Peyer's patch (tissue), 4 donors: ENCODE results near the gene FAM210A. TPM values are rescaled to one million over a fixed set of nuclear protein-coding genes. Genes with fewer than 3 reads are reported as not detected.

Experiments
- DNase-seq, 3 donors: peaks; one replicate each; pipeline ENCODE4 v3.0.0-alpha.2; 2017 to 2019
- H3K27ac ChIP-seq, 4 donors: fragments of 200-600 bp; sonication (generic); one replicate each; pipeline ENCODE4 v1.5.1; 2016 to 2019
- H3K27me3 ChIP-seq, 2 donors: fragments of 200-600 bp; sonication (generic); one replicate each; pipeline ENCODE4 v1.5.1; 2019
- H3K36me3 ChIP-seq, 3 donors: fragments of 200-600 bp; sonication (generic); one replicate each; pipeline ENCODE4 v1.5.1; 2016 to 2019
- H3K4me1 ChIP-seq, 4 donors: fragments of 200-600 bp; sonication (generic); one replicate each; pipeline ENCODE4 v1.5.1; 2016 to 2019
- H3K4me3 ChIP-seq, 4 donors: fragments of 200-600 bp; sonication (generic); 1 replicate in 3 of 4; 2 replicates in 1 of 4; pipeline ENCODE4 v1.5.1; 2016 to 2019; ENCODE audit warnings: mild to moderate bottlenecking in 1 of 4
- H3K9me3 ChIP-seq, 4 donors: fragments of 200-600 bp; sonication (generic); one replicate each; pipeline ENCODE4 v1.5.1; 2016 to 2019; ENCODE audit warnings: mild to moderate bottlenecking in 1 of 4
- POLR2A ChIP-seq, 2 donors: fragments of 450-650 bp; IDR thresholded peaks; one replicate each; pipeline ENCODE4 v1.5.1; 2017; ENCODE audit warnings: antibody characterized with exemption in 2 of 2, mild to moderate bottlenecking in 2 of 2, moderate library complexity in 2 of 2
- total RNA-seq, 4 donors: library from RNA; depleted of rRNA; stranded (reverse); fragments of >200 nt; gene quantifications; one replicate each; pipeline ENCODE4 v1.1.0, GENCODE V29; 2016
- TF ChIP-seq, protein P1 (sequence below), 6 experiments: fragments of 450-650 bp in 4 of 6; fragments of 200-600 bp in 2 of 6; sonication (generic) in 1 of 6; IDR thresholded peaks; one replicate each; pipeline ENCODE4 v1.5.1; 2017 to 2019; ENCODE audit warnings: antibody characterized with exemption in 6 of 6, mild to moderate bottlenecking in 3 of 6, moderate library complexity in 1 of 6

FAM210A gene
- total RNA-seq, 4 donors from 2014 or later, result 6.0 to 14.0 (median 9.7) TPM

DNA sequence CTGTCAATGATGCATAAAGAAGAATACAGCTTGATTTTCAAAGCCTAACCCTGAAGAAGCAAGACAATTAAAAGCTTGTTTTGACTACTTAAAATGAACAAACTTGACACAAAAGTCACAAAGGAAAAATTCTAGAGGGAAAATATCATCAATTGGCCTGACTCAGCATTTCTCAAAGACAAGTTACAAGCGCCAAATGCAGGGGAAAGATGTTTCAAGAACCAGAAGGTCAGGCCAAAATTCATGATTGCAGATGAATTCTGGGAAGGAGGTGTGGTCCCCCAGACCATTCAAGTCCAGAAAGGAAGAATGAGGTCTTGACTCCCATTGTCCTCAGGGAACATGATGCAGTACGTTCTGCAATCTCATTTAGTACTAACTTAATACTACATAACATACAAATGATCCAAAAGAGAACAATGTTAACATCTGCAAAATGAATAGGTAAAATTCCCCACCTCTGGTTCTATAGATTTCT lies 64.5 kb downstream of the FAM210A start:
- Histone ChIP-seq H3K9me3 (no peaks in the 10 kb centered on the region), H3K27me3 (no peaks in the 10 kb centered on the region), H3K27ac (no peak overlapping the region), H3K4me3 (no peak overlapping the region), H3K36me3 (peaks cover 0 to 12% (median 0%) of the 10 kb centered on the region in 3 donors), H3K4me1 (no peaks in the 10 kb centered on the region)
- TF ChIP-seq, protein P1, sequence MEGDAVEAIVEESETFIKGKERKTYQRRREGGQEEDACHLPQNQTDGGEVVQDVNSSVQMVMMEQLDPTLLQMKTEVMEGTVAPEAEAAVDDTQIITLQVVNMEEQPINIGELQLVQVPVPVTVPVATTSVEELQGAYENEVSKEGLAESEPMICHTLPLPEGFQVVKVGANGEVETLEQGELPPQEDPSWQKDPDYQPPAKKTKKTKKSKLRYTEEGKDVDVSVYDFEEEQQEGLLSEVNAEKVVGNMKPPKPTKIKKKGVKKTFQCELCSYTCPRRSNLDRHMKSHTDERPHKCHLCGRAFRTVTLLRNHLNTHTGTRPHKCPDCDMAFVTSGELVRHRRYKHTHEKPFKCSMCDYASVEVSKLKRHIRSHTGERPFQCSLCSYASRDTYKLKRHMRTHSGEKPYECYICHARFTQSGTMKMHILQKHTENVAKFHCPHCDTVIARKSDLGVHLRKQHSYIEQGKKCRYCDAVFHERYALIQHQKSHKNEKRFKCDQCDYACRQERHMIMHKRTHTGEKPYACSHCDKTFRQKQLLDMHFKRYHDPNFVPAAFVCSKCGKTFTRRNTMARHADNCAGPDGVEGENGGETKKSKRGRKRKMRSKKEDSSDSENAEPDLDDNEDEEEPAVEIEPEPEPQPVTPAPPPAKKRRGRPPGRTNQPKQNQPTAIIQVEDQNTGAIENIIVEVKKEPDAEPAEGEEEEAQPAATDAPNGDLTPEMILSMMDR (IDR thresholded peaks at IDR 0.05), result no peak
- TF ChIP-seq POLR2A (IDR thresholded peaks at IDR 0.05), result no peak
- no peak for DNase-seq

DNA sequence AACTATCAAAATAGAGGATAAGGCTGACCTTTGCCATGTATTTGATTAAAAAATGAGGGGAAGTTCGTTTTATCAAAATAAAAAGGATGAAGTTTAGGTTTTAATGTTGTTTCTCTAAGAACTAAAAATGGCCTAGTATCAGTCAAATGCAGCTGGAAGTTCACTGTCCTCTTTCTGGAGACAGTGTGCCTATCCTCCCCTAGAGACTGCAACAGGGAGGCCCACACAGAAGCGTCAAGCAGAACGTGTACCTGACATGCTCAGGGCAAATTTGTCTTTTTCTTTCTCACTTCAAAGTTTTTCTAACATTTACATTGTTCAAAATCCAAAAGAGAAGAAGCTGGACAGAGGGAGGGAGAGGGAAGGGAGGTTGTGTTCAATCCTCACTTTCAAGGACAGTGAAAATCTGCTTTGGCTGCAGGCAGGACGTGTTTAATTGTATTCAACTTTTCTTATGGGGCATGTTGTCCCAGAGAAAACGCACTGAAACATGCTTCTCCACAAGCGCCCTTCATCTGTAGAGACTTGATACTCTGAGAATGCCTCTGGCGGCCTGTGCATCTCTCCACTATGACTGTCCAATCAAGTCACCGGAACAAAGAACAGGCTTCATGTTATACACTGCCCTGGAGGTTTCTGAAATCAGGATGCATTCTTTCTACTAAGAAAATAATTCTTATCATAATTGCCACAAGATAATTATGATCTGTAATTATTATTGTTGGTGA lies 65.1 kb downstream of the FAM210A start:
- H3K27ac ChIP-seq, result no peak overlapping the region
- no peak for DNase-seq
- H3K36me3 ChIP-seq, result peaks cover 0 to 8% (median 0%) of the 10 kb centered on the region in 3 donors
- H3K4me3 ChIP-seq, result no peak overlapping the region
- TF ChIP-seq, protein P1 (IDR thresholded peaks at IDR 0.05), result no peak
- TF ChIP-seq POLR2A (IDR thresholded peaks at IDR 0.05), result no peak
- H3K4me1 ChIP-seq, result no peaks in the 10 kb centered on the region
- no peaks in the 10 kb centered on the region for H3K9me3 ChIP-seq
- no peaks in the 10 kb centered on the region for H3K27me3 ChIP-seq

DNA sequence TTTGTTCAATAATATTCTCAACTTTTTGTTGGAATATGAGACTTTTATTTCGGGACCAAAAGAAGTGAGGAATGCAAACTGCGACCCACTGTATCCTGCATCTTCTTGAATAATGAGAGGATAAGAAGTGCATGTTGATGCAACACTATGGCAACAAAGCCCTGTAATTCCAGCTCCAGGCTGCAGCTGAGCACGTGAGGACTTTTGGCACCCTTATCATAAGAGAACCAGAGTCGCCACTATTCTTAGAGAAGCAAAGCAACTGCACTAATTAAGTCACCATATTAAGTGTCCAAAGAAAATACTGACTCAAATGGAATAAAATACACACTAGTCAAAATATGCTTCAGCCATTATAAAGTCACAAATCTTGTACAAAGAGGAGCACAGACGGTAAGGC lies 65.8 kb downstream of the FAM210A start:
- Histone ChIP-seq H3K27me3 (no peaks in the 10 kb centered on the region), H3K4me3 (no peak overlapping the region), H3K27ac (no peak overlapping the region), H3K9me3 (no peaks in the 10 kb centered on the region), H3K4me1 (no peaks in the 10 kb centered on the region), H3K36me3 (peaks cover 0 to 4% (median 0%) of the 10 kb centered on the region in 3 donors)
- TF ChIP-seq, protein P1 (IDR thresholded peaks at IDR 0.05), result no peak
- TF ChIP-seq POLR2A (IDR thresholded peaks at IDR 0.05), result no peak
- no peak for DNase-seq

DNA sequence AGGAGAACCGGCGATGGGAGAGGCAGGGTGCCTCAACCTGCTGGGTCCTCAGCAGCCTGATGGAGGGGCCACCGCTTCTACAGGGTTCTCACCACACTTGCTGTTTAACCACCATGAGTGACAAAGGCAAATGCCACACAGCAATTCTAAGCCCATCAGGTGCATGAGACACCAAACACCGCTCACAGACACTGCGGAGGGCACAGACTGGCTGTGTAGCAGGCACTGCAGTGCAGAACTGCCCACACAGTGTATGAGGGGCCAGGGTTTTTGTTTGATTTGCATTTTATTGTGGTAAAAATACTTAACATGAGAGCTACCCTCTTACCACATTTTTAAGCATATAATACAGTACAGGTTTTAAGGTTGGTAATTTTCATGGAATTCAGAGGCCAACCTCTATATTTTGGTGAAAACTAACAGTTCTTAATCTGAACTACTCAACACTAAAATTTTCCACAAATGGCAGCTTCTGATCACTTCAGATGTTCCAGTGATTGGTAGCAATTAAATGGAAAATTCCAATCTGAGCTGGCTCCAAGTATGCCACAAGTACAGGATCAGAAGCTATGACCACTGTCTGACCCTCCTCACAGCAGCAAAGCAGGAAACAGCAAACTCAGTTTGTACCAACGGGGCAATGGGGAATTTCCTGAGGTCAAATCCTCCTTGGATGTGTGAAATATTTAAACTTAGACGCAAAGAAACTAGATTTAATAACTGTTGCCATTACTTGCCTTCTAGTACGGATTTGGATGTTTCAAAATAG lies 67.7 kb downstream of the FAM210A start:
- TF ChIP-seq, protein P1 (IDR thresholded peaks at IDR 0.05), result no peak
- TF ChIP-seq POLR2A (IDR thresholded peaks at IDR 0.05), result no peak
- no peak for DNase-seq
- Histone ChIP-seq H3K4me3 (no peak overlapping the region), H3K36me3 (no peaks in the 10 kb centered on the region), H3K27ac (no peak overlapping the region), H3K27me3 (no peaks in the 10 kb centered on the region), H3K9me3 (no peaks in the 10 kb centered on the region), H3K4me1 (no peaks in the 10 kb centered on the region)

DNA sequence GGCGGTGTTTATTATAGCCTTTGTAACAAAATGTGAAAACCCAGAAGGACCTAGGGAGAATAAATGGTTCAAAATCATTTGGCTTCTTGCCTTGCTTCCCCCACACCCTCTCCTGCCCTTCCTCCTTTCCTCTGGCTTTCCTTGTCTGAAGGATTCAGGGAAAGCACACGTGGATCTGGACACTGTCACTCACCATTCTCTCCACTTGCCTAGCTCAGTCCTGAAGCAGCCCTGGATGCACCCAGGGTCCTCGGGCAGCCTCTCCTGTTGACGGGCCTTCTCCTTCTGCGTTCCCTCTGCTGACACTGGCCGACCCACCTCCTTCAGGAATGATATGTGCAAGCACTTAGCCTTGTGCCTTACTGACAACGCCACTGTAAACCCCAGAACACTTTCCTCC lies 68.4 kb downstream of the FAM210A start:
- Histone ChIP-seq H3K4me1 (no peaks in the 10 kb centered on the region), H3K9me3 (no peaks in the 10 kb centered on the region), H3K27ac (no peak overlapping the region), H3K4me3 (no peak overlapping the region), H3K36me3 (no peaks in the 10 kb centered on the region), H3K27me3 (no peaks in the 10 kb centered on the region)
- TF ChIP-seq POLR2A (IDR thresholded peaks at IDR 0.05), result no peak
- TF ChIP-seq, protein P1 (IDR thresholded peaks at IDR 0.05), result no peak
- no peak for DNase-seq
